Stimulated activated CD4-positive, alpha-beta T cell treated with anti-CD3 and anti-CD28 coated beads, Interleukin-4, amount 100 ng/mL, for 1 hour (primary cell): ENCODE data around the gene CACNA1I.

ENCODE experiments used
- DNase-seq: peaks from one replicate; pipeline ENCODE4 v3.0.0-alpha.2; 2020

CACNA1I gene

DNA sequence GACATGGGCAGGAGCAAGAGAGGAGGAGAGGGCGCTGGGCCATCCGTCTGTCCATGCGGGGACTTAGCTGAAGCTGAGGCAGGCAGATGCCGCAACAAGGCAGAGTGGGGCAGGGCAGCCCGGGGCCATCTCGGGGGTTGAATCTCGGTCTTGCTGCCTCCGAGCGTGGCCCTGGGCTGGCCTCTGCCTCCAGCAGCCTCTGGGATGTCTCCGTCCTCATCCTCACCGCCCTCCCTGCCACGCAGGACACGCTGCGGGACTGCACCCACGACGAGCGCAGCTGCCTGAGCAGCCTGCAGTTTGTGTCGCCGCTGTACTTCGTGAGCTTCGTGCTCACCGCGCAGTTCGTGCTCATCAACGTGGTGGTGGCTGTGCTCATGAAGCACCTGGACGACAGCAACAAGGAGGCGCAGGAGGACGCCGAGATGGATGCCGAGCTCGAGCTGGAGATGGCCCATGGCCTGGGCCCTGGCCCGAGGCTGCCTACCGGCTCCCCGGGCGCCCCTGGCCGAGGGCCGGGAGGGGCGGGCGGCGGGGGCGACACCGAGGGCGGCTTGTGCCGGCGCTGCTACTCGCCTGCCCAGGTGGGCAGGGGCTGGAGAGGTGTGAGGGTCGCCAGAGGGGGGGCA lies 108.4 kb downstream of the CACNA1I start:
- no peak for DNase-seq

DNA sequence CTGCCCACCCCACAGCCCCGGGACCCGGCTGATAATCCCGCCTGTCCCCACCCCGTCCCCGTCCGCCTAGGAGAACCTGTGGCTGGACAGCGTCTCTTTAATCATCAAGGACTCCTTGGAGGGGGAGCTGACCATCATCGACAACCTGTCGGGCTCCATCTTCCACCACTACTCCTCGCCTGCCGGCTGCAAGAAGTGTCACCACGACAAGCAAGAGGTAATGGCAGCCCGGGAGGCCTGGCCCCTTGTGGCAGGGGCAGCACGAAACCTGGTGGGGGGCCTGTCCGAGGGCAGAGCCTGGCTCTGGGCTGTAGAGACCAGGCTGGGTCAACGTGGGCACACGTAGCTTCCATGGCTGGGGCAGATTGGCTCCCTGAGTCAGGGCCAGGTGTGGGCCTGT lies 109.1 kb downstream of the CACNA1I start:
- no peak for DNase-seq

DNA sequence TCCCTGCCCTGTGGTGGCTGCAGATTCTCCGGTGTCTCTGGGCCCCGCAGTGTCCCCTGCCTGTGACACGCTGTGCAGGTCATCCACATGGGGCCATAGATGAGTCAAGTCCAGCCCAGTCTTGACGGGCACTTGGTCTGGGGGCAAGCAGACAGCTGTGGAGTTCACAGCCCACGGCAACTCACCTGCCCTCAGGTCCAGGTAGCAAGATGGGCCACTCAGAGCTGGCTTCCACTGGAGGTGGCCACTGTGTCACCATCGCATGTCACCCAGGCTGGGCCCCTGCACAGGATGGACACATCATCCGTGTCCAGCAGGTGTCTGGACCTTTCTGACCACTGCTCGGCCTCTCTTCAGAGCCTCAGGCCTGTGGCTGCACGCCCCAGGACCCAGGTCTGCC lies 109.9 kb downstream of the CACNA1I start:
- DNase-seq = no peak

DNA sequence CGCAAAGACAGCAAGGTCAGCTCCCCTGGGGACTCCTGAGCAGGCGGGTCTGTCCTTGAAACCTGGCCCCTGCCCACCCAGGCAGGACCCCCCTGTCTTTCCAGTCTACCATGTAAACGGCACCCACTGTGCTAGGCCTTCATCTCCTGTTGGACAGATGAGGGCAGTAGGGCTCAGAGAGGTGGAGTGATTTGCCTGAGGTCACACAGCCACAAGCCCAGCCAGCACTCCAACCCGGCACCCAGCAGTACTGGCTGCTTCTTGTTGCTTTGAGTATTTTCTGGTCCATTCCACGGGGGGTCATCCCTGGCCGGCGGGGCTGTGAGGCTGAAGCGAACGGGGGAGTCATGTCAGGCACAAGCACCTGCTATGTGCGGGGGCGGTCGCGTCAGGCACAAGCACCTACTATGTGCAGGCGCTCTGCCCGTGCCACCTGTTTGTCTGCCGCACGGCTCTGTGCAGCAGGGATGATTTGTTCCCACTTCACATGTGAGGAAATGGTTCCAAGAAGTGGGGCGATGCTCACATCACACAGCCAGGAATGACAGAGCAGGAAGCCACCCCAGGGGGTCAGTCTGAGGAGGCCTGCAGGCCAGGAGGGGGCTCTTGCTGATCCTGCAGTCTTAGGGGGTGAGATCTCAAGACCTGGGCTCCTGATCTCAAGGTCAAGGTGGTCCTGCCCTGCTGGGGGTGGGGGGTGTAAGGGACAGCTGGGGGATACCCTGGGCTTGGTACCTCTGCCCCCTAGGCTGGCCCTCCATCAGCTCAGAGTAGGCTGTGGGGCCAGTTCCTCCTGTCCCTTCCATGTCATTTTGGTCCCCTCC lies 110.7 kb downstream of the CACNA1I start:
- DNase-seq = no peak

DNA sequence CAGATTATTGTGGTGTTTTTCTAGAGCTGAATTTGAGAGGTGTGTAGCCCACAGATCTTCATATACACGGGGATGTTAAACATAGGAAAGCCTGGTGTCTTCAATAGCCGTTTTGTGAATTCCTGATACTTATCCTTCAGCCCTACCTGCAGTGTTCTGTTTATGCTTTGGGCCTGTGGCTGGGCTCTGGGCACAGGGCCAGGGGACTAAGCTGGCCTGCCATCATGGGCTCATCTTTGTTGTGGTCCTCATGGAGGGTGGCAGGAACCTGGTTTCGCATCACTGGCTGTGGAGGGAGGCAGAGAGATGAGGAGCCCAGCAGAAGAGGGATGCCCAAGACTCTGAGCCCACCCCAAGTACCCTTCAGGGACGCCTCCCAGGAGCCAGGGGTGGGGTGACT lies 112.4 kb downstream of the CACNA1I start:
- no peak for DNase-seq

DNA sequence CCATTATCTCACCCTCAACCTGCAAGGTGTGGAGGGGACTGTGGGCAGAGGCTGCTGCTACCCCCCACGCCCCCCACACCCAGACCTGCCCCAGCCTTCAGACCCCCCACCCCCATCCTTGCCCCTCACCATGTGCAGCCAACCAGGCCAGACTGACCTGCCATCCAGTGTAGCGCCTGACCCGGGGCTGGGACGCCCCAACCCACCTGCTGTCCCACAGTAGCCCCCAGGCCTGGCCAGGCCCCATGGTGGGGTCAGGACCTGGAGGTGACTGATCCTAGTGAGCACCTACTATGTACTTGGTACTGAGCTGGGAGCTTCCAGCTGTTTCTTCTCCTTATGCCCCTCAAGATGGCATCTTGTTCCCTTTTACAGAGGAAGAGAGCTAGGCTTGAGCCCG lies 113.1 kb downstream of the CACNA1I start:
- DNase-seq = no peak

DNA sequence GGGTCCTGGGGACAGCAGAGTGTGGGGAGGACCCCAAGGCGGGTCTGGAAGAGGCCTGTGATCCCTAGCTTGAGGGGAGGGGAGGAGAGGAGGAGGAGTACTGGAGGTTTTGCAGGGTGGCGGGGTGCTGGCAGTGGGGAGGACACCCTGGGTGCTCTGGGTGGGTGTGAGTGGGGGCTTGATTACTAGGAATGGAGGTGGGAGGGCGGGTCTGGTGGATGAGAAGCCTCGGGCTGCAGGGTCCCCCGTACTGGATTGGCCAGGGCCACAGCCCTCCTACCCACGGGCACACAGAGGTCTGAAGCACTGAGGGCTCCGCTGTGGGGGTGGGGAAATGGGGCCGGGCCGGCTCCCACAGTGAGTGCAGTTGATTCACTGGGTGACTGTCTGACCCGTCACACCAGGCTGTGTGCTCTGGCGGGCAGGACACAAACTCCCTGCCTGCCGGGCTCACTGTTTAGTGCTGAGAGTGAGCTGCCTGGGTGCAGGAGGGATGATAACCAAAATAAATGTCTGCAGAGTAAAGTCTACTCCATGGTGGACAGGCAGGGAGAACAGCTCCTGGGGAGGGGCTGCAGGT lies 114.2 kb downstream of the CACNA1I start:
- DNase-seq = no peak

DNA sequence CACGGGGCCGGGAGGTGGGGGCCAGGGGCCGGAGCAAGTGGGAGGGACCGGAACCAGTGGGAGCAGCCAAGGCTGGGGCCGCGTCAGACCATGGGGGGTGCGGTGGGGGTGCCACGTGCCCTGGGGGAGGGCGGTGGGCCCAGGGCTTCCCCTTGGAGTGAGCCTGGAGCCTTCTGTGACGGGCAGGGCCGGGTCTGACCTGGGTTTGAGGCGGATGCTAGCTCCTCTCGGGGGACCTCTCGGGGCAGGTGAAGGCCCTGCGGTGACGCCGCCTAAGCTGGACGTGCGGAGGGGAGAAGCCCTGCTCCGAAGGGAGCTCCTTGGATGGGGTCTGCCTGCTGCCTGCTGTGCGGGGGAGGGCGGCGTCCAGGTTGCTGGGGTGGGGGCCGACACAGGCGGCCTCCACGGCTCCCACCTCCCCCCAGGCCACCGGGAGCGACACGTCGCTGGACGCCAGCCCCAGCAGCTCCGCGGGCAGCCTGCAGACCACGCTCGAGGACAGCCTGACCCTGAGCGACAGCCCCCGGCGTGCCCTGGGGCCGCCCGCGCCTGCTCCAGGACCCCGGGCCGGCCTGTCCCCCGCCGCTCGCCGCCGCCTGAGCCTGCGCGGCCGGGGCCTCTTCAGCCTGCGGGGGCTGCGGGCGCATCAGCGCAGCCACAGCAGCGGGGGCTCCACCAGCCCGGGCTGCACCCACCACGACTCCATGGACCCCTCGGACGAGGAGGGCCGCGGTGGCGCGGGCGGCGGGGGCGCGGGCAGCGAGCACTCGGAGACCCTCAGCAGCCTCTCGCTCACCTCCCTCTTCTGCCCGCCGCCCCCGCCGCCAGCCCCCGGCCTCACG lies 115.0 kb downstream of the CACNA1I start:
- DNase-seq = no peak

DNA sequence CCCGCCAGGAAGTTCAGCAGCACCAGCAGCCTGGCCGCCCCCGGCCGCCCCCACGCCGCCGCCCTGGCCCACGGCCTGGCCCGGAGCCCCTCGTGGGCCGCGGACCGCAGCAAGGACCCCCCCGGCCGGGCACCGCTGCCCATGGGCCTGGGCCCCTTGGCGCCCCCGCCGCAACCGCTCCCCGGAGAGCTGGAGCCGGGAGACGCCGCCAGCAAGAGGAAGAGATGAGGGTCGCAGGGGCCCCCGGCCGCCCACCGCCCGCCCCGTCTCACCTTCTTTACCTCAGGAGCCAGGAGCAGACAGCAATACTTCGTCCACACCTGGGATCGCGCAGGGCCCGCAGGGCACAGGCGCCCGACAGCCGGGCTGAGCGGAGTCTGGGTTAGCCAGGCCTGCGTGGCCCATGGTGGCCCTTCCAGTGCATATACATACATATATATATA lies 115.6 kb downstream of the CACNA1I start:
- no peak for DNase-seq

DNA sequence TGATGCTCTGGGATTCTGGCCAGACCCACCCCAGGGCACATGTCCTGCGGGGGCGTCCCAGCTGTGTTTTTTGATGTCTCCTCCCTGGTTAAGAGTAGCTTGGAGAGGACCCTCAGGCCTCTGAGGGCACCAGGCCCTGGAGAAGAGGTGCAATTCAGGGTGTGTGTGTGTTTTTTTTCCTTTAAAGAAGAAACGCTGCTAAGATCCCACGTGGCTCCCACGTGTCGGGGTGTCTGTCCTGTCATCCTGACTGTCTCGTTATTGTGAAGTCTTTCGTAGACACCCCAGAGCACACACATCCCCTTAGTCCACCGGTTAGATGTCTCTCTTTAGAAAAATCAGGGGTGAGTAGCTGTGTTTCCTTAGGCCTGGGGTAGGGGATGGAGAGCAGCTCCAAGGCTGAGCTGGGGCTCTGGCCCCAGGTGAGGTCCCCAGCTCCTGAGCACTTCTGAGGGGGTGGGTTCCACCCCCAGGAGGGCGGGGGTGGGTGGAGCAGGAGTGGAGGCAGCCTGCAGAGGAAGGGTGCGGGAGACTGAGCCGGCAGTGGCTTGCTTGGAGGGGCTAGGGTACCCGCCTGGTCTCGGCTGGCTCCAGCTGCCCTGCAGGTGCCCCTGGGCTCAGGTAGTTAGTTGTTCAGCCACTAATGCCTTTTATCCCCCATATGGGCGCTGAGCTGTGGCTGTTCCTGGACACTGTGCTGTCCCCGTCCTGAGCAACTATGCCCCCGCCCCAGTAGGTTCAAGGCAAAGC lies 116.4 kb downstream of the CACNA1I start:
- DNase-seq = no peak

DNA sequence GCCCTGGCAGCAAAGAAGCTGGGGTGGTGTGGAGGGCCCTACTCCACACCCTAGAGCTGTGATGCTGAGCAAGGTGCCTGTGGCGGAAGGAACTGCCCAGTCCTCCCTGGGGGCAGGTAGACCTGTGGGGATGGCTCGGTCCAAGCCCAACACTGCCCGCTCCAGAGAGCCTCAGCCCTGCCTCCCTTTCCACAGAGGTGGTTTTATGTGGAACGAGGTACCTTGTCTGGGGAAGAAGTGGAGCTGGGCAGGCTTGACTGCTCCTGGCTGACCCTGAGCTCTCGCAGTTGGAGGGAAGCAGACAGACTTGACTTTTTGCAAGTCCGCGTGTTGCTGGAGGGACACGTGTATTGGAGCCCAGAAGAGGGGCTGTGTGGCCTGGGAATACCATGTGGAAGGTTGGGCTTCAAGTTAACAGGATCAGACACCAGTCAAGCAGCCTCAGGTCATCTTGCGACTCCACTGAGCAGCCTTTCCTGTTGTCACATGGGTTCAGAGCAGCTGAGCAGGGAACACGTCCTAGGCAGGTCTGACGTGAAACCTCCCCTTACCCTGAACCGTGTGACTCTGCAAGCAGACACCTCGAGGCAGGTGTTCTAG lies 117.7 kb downstream of the CACNA1I start:
- no peak for DNase-seq

DNA sequence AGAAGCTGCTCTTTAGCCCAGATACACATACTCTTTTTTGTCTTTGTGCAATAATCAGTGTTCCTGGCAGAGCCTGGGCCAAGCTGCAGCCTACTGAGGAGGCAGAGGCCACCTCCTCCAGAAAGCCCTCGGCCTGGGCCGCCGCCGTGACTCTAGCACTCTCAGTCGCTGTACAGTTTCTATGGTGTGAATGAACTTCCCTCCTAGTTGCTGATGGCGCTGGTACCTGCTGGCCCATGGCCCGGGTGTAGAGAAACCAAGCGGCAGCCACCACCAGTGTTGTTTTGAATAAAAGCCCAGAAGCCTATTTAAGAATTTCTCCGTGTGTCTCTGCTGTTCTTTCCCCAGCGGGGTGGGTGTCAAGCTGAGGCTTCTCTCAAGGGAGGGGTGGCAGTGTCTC lies 118.9 kb downstream of the CACNA1I start:
- DNase-seq = no peak

DNA sequence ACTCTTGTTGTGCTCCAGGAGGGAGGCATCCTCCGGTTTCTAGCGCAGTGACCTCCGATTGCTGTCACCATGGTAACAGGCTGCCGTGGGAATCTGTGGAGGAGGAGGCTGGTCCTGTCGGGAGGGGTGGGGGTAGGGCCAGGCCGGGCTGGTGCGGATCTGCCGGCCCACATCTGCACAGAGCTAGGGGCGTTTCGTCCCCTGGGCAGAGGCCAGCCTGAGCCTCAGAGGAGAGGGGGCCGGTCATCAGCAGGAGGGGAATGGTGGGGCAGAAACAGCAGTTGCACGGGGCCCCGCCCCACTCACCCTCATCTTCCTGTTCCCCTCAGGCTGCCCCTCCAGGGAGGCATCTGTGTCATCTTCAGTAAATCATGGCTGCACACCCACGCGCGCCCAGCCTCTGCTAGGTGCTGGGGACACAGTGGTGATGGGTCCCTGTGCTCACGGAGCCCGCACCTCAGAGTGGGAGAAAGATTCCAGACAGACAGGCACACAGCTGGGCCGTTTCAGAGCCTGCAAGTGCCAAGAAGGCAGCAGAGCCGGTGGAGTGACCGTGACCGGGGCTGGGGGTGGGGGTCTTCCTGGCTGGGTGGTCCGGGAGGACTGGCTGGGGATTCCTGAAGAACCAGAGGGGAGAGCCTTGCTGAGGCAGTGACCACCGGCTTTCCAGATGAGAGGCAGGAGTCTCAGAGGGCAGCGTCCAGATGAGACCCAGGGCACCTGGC lies 120.5 kb downstream of the CACNA1I start:
- peak; percentile 49 for DNase-seq

DNA sequence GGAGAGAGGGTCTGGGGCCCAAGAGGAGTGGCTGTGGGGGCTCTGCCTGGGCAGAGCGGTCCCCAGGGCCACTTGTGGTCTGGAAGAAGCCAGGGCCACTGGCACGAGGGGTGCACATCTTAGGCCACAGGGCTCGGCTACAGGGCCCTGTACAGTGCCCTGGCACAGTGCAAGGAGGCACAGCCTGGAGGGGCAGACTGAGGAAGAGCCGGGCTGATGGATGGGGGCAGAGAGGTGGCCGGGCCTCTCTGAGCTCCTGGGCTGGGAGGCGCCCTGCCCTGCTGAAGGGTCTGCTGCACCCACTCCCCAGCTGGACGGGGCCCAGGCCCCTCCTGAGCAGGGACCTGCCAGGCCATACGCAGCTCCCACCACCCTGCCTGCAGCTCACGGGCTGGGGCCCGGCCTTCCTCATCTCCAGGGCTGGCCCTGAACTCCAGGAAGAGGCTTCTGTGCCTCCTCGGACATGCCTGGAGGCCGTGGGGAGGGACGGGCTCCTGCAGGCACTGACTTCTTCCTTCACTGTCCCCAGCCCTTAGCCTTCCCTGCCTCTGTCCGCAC lies 123.5 kb downstream of the CACNA1I start:
- DNase-seq = no peak

DNA sequence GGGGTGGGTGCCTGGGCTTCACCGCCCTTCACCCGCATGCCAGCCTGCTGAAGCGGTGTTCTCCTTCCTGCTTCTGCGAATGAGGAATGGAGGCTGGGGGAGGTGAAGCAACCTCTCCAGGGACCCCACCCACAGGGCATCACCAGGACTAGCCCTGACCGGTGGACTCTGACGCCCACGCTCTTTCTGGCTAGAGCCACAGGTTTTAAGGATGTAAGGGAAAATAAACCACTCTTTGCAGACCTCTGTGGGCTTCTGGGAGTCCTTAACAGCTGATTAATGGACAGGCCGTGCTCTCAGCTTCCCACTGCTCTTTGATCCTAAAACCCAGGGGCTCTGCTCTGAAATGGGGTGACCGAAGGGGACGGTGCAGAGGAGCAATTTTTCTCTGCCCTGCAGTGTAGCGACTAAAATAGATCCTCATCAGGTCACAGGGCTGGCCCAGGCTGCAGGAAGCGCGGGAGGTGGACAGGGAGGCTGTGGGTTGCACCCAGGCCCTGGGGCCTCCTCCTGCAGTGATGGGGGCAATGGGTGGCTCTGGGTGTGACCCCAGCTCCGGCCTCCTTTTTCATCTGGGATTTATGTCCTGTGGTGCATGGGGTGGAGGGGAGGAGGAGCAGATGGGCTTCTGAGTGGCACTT lies 127.4 kb downstream of the CACNA1I start:
- DNase-seq = no peak

DNA sequence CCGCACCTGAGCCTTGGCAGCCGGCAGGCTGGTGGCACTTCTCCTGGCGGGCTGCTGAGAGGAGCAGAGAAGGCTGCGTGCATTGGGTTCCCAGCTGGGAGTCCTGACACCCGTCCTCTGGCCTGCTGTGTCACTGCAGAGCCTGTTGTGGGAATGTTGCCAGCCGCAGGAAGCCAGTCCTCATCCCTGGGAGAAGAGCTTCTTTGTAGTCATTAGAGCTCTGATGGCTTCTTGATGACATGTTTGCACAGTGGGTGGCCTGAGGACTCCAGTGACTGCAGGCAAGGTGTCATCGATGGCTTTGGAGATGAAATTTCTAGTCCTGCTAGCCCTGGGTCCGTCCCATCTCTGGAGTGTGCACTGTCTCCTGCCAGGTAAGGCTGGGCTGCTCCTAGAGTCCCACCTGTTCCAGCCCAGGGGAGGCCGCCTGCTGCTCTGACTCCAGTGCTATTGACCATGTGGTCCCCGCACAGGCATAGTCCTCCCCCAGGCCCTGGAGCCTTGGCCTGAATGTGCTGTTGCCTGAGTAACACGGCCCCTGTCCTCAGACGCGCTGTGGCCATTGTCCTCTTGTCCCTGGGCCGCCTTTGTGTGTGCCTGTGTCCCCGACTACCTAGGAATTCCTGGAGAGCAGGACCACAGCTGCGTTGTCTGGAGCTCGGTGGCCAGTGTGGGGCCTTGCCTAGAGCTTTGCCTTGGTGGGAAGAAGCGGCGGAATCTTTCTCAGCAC lies 129.2 kb downstream of the CACNA1I start:
- no peak for DNase-seq

DNA sequence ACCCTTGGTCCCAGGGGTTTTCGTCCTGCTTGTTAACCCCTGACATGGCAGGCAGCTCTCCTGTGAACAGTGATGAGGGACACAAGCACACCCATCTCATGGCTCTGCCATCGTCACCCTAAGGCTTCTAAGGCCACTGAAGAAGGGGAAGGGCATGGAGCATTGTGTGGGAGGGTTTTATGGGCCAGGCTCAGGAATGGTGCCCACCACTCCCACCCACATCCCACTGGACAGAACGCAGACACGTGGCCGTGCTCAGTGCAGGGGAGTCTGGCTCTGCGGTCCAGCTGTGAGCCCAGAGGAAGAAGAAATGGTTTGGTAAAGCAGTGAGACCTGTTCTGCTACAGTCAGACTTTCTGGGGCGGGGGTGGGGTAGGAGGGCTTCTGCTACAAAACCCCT lies 130.0 kb downstream of the CACNA1I start:
- DNase-seq = no peak

DNA sequence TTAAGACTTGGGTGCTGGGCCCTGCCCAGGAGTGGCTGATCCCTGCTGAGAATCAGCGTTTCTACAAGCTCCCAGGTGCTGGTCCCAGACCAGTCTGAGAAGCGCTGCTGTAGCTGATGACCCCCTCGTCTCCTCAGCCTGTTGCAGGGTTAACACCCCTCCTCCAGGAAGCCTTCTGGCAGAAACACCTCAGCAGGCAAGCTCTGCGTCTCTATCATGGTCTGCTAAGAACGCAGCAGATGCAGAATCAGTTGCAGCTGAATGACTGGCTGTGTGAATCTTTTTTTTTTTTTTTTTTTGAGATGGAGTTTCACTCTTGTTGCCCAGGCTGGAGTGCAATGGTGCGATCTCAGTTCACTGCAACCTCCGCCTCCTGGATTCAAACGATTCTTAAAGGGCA lies 132.5 kb downstream of the CACNA1I start:
- no peak for DNase-seq

DNA sequence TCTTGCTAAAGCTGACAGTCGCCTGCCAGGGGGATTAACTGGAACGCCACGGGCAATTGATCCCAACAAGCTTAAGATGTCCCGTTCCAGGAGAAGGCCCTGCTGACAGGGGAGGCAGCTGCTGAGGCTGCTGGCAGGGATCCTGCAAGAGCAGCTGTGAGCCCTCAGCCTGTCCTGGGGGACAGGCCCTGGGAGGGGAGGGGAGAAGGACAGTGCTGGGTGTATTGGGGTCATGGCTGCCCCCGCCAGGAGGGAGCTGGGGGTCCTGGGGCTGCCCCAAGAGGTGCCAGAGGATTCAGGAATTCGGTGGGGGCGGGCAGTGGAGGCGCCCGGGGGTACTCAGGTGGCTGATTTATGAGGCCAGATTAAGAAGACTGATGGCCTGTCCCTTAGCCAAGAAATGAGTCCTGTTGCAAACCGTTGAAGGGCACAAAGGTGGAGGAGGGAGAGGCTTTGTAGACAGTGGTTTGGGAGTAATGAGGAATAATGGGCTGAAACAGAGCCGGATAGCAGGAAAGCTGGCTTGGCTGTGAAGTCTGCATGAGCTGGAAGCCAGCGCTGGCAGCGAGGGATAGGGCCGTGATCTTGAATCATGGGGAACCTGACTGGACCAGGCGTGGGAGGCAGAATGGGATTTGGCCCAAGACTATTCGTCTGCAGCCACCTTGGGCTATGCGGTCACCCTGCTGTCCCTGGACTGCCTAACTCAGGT lies 133.5 kb downstream of the CACNA1I start:
- DNase-seq = no peak
